ENCODE results near the gene WTIP. TPM values are rescaled to one million over a fixed set of nuclear protein-coding genes. Genes with fewer than 3 reads are reported as not detected.

The WTIP gene
- total and polyA plus RNA-seq, 12 donors = 1.2 to 15.1 (median 6.0) TPM

DNA sequence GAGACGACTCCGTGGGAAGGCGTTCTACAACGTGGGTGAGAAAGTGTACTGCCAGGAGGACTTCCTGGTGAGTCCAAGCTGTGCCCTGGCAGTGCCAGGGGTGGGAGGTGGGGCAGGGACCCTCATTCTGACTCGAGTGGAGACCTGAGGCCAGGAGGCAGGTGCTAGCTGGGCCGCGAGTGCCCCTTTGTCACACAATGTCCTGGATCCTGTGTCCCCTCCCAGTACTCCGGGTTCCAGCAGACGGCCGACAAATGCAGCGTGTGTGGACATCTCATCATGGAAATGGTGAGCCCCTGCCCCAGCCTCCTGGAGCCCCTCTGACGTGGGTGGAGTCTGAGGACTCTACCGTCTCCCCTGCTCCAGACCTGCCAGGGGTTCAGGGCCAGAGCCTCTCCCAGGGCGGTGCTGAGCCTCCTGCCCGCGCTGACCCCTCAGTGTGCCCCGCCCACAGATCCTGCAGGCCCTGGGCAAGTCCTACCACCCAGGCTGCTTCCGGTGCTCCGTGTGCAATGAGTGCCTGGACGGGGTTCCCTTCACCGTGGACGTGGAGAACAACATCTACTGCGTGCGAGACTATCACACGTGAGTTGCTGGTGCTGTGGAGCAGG is 11.6 kb downstream of the WTIP start:
- H3K4me3 ChIP-seq = no peak overlapping the region
- no peaks in the 10 kb centered on the region for H3K4me1 ChIP-seq (replicated peaks in 1 of 2)
- intact Hi-C loops (cut with DNase I) = no loop called here
- H3K27me3 ChIP-seq = no peaks in the 10 kb centered on the region
- DNase-seq = no peak
- H3K27ac ChIP-seq = no peak overlapping the region
- H3K9me3 ChIP-seq (replicated peaks in 1 of 3) = no peaks in the 10 kb centered on the region
- TF ChIP-seq, protein P1, sequence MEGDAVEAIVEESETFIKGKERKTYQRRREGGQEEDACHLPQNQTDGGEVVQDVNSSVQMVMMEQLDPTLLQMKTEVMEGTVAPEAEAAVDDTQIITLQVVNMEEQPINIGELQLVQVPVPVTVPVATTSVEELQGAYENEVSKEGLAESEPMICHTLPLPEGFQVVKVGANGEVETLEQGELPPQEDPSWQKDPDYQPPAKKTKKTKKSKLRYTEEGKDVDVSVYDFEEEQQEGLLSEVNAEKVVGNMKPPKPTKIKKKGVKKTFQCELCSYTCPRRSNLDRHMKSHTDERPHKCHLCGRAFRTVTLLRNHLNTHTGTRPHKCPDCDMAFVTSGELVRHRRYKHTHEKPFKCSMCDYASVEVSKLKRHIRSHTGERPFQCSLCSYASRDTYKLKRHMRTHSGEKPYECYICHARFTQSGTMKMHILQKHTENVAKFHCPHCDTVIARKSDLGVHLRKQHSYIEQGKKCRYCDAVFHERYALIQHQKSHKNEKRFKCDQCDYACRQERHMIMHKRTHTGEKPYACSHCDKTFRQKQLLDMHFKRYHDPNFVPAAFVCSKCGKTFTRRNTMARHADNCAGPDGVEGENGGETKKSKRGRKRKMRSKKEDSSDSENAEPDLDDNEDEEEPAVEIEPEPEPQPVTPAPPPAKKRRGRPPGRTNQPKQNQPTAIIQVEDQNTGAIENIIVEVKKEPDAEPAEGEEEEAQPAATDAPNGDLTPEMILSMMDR (IDR thresholded peaks at IDR 0.05) = no peak
- TF ChIP-seq POLR2A (IDR thresholded peaks at IDR 0.05) = no peak
- H3K36me3 ChIP-seq (replicated peaks in 1 of 2) = peaks cover 0 to 7% of the 10 kb centered on the region in 2 donors
- WGBS, 4 donors = 82 to 90% (median 89%) methylated on average over 21 to 25 of the region's 25 CpGs

- 89 to 95% (median 94%) methylated on average over 7 of the region's 7 CpGs for WGBS, 4 donors
- intact Hi-C loops (cut with DNase I) = no loop called here
- no peak for DNase-seq
- Histone ChIP-seq H3K9me3 (replicated peaks in 1 of 3) (no peaks in the 10 kb centered on the region), H3K4me3 (no peak overlapping the region), H3K36me3 (replicated peaks in 1 of 2) (peaks cover 0 to 7% of the 10 kb centered on the region in 2 donors), H3K4me1 (replicated peaks in 1 of 2) (no peaks in the 10 kb centered on the region), H3K27me3 (no peaks in the 10 kb centered on the region), H3K27ac (no peak overlapping the region)
- TF ChIP-seq, protein P1 (IDR thresholded peaks at IDR 0.05) = no peak
- TF ChIP-seq POLR2A (IDR thresholded peaks at IDR 0.05) = no peak
Measured at GRCh38 chr19:34493649-34494044, 12.1 kb downstream of the WTIP start.

DNA sequence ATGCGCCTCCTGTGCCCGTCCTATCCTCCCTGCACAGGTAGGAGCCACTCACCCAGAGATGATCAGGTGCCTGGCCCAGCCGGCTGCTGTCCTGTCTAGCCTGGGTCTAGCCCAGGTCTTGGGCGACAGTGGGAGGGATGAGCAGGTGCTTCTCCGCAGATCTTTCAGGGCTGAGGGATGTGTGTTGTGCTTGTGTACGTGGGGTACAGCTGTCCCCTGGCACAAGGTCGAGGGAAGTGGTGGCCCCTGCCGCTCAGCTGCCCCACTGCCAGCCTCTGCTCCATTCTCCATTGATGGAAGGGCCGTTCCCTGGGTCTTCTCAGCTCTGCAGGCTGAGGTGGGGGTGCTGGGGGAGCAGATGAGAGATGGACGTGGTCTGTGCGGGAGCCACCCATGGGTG is 13.0 kb downstream of the WTIP start:
- no peak overlapping the region for H3K4me3 ChIP-seq
- H3K9me3 ChIP-seq (replicated peaks in 1 of 3) = no peaks in the 10 kb centered on the region
- peaks cover 0 to 7% of the 10 kb centered on the region in 2 donors for H3K36me3 ChIP-seq (replicated peaks in 1 of 2)
- intact Hi-C loops (cut with DNase I) = no loop called here
- 86 to 94% (median 91%) methylated on average over 8 to 11 of the region's 11 CpGs for WGBS, 4 donors
- TF ChIP-seq POLR2A (IDR thresholded peaks at IDR 0.05) = no peak
- TF ChIP-seq, protein P1 (IDR thresholded peaks at IDR 0.05) = no peak
- H3K27me3 ChIP-seq = no peaks in the 10 kb centered on the region
- H3K4me1 ChIP-seq (replicated peaks in 1 of 2) = no peaks in the 10 kb centered on the region
- DNase-seq = no peak
- H3K27ac ChIP-seq = no peak overlapping the region

DNA sequence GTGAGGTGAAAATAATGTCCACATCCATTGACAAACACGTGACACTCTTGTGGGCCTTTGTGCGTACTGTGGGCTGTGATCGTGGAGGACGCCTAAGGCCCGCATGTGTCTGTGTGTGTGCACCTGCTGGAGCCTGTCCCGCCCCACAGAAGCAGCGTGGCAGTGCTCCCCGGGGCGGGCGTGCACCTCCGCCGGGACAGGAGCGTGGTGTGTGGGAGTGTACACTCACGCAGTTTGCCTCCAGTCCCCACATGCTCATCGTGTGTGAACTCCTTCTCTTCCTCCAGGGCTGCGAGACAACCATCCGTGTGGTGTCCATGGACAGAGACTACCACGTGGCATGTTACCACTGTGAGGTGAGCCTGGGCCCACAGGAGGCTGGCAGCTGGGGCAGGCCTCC is 13.9 kb downstream of the WTIP start:
- DNase-seq = no peak
- H3K36me3 ChIP-seq (replicated peaks in 1 of 2) = peaks cover 0 to 7% of the 10 kb centered on the region in 2 donors

More for the DNA sequence above, 13.9 kb downstream of the WTIP start:
- WGBS, 4 donors = 91 to 98% (median 94%) methylated on average over 11 to 18 of the region's 18 CpGs
- Histone ChIP-seq H3K4me1 (replicated peaks in 1 of 2) (no peaks in the 10 kb centered on the region), H3K4me3 (no peak overlapping the region), H3K9me3 (replicated peaks in 1 of 3) (no peaks in the 10 kb centered on the region), H3K27ac (no peak overlapping the region), H3K27me3 (no peaks in the 10 kb centered on the region)
- intact Hi-C loops (cut with DNase I) = no loop called here
- TF ChIP-seq, protein P1 (IDR thresholded peaks at IDR 0.05) = no peak
- no peak for TF ChIP-seq POLR2A (IDR thresholded peaks at IDR 0.05)

Data from adrenal gland (tissue), 12 donors.